HCT116 (cell line): ENCODE data around the gene ANXA3.

ENCODE experiments used
- CEBPB ChIP-seq: IDR thresholded peaks from 2 replicates; pipeline ENCODE4 v1.6.1; 2012; ENCODE audit warnings: low read depth
- CTCF ChIP-seq, 3 experiments: fragments of 200-600 bp in 1 of 3; sonication (generic) in 1 of 3; IDR thresholded peaks in 2 of 3; conservative IDR thresholded peaks in 1 of 3; 2 replicates each; pipeline ENCODE4 v1.5.1; 2012 to 2017; ENCODE audit warnings: low read depth in 2 of 3, low read length in 2 of 3, antibody characterized with exemption in 1 of 3, borderline replicate concordance in 1 of 3, control low read depth in 1 of 3, mild to moderate bottlenecking in 1 of 3, mixed read lengths in 1 of 3, mixed run types in 1 of 3, moderate library complexity in 1 of 3; ENCODE audit not compliant: insufficient read depth in 1 of 3
- EGR1 ChIP-seq: IDR thresholded peaks from 2 replicates; pipeline ENCODE4 v1.6.1; 2012; ENCODE audit warnings: low read depth
- EZH2 ChIP-seq: fragments of 200-600 bp; sonication (generic); IDR thresholded peaks from 2 replicates; pipeline ENCODE4 v1.6.1; 2017; ENCODE audit warnings: antibody characterized with exemption, mixed run types
- EZH2phosphoT487 ChIP-seq: fragments of 200-600 bp; IDR thresholded peaks from 2 replicates; pipeline ENCODE4 v1.6.1; 2018; ENCODE audit warnings: antibody characterized with exemption, borderline replicate concordance
- MAX ChIP-seq: IDR thresholded peaks from 2 replicates; pipeline ENCODE4 v1.6.1; 2012
- POLR2A ChIP-seq: IDR thresholded peaks from 2 replicates; pipeline ENCODE4 v1.7.0; 2011; ENCODE audit warnings: borderline replicate concordance; ENCODE audit not compliant: insufficient read depth, insufficient read length; ENCODE audit errors: extremely low read depth
- POLR2AphosphoS5 ChIP-seq: IDR thresholded peaks from 2 replicates; pipeline ENCODE4 v1.6.1; 2011; ENCODE audit warnings: mild to moderate bottlenecking, low read depth, low read length, moderate library complexity
- RAD21 ChIP-seq: IDR thresholded peaks from 2 replicates; pipeline ENCODE4 v1.6.1; 2012; ENCODE audit warnings: low read depth, mild to moderate bottlenecking
- REST ChIP-seq: IDR thresholded peaks from 2 replicates; pipeline ENCODE4 v1.6.1; 2012; ENCODE audit warnings: low read depth
- SIN3A ChIP-seq: IDR thresholded peaks from 2 replicates; pipeline ENCODE4 v1.6.1; 2012; ENCODE audit warnings: low read depth
- SP1 ChIP-seq: IDR thresholded peaks from 2 replicates; pipeline ENCODE4 v1.6.1; 2012; ENCODE audit warnings: low read depth
- YY1 ChIP-seq: IDR thresholded peaks from 2 replicates; pipeline ENCODE4 v1.6.1; 2011; ENCODE audit warnings: low read length, low read depth, moderate library complexity, mild to moderate bottlenecking; ENCODE audit not compliant: insufficient replicate concordance; ENCODE audit errors: extremely low read depth

- TF ChIP-seq CTCF (IDR thresholded peaks at IDR 0.05 in 2 of 3, conservative IDR thresholded peaks at IDR 0.05 in 1 of 3; ENCODE audit: borderline replicate concordance in 1 of 3, insufficient read depth in 1 of 3, low read depth in 2 of 3, low read length in 2 of 3) (no peak), SIN3A (no peak), POLR2A (no peak), REST (no peak), EGR1 (no peak), SP1 (peak; percentile 58), EZH2 (no peak), EZH2phosphoT487 (no peak), MAX (no peak), YY1 (no peak), POLR2AphosphoS5 (no peak), RAD21 (no peak), CEBPB (no peak)
Measured at GRCh38 chr4:78529569-78530209, 21.9 kb upstream of the ANXA3 start.
